Measurements from ENCODE around the gene LRMDA.

Gene LRMDA

DNA sequence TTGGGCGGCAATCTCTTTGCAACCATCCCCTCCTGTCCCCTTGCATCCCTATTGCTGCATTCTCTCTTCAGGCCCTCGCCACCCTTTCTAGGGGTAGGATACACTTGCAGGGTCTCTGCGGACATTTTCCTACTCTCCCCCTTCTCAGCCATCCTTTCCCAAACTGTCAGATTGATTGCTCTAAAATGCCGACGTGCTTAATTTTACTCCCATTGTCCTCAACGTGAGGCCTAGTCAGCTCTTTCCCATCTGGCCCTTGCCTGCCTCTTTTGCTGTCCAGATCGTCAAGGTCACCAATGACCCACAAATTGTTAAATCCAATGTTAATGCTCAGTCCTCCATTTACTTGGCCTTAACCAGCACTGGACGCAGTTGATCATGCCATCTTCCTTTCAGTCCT is 12.7 kb upstream of the LRMDA start:
- in situ Hi-C loops (cut with MboI; ENCODE audit: low sequenced_read_pairs), result no loop called here

DNA sequence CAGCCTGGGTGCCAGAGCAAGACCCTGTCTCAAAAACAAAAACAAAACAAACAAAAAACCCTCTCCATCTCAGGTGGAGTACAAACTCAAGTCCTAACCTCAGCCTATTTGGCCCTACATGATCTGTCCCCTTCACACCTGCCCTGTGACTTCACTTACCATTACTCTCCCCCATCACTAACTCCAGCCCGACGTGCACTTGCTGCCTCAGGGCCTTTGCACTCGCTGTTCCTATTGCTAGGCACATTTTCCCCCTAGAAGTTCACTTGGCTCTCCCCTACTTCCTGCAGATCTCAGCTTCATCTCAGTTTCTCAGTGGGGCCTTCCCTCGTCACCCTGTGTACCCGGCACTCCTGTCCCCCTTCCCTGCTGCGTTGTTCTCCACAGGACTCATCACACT is 8.5 kb upstream of the LRMDA start:
- in situ Hi-C loops (cut with MboI; ENCODE audit: low sequenced_read_pairs), result no loop called here

DNA sequence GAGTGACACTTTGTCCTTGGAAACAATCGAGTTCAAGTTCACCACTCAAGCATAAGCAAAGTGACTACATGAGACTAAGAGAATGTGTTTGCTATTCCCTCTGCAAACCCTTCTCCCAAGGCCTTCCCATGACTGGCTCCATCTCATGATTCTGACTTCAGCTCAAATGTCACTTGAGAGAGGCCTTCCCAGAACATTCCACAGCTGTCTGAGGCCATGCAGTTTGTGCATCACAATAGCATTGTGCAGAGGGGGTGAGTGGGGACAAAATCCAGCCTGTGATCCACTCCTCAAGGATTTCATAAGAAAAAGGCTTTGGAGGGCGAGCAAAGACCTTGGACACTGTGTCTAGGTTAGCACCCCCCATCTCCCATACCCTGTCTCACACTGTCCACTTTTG is 6.9 kb upstream of the LRMDA start:
- in situ Hi-C loops (cut with MboI; ENCODE audit: low sequenced_read_pairs), result no loop called here

DNA sequence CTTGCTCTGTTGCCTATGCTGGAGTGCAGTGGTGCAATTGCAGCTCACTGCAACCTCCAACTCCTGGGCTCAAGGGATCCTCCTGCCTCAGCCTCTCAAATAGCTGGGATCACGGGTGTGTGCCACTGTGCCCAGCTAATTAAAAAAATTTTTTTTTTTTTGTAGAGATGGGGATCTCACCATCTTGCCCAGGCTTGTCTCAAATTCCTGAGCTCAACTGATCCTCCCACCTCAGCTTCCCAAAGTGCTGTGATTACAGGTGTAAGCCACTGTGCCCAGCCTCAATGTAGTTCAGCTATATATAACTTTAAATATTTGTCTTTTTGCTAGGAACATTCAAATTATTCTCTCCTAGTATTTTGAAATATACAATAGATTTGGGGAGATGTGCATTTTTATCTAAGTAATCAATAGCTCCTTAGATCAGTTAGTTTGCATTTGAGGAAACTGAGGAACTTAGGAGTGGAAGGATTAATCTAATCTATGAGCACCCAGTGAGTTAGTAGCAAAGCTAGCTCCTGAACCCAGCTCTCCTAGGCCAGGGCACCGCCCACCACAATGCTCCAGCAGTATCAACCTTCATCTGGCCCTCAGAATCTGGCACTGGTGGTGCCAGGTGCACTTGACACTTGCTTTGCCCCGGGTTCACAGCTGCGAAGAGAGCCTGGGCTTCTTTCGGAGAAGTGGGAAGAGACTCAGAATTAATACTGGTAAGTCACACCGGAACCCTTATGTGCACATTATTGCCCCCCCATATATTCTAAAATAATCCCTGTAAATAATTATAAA is 5.9 kb upstream of the LRMDA start:
- in situ Hi-C loops (cut with MboI; ENCODE audit: low sequenced_read_pairs), result no loop called here

DNA sequence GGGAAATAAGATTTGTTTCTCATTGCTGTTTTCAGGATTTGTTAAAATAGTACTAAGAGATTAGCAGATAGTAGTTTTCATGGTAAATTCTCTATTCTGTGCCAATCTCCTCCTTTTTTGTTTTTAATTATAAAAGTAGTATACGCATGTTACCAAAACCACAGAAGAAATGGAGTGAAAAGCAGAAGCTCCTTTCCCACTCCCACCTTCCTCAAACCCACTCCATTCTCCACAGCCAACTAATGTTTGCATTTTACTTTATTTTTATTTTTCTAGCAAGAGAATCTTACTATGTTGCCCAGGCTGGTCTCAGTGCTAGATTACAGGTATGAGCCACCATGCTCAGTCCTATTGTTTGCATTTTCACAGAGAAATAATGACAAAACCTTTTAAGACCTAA is 4.5 kb upstream of the LRMDA start:
- in situ Hi-C loops (cut with MboI; ENCODE audit: low sequenced_read_pairs), result no loop called here

DNA sequence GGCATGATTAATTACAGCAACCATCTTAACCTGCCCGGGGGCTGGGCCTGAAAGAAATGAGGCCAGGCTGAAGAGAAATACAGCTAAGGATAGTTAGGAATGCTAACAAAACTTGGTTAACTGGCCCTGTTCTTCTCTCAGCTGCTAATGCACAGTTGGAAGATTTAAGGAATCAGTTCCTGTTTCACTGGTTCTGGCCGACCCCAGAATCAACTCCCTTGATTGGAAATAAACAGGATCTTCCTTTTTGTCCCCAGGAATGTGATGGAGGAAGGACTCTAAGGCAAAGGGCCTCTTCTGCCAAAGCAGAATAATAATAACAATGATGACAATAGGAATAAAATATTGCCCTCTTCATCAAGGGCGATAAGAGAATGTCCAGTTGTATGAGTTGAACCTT is 3.5 kb upstream of the LRMDA start:
- in situ Hi-C loops (cut with MboI; ENCODE audit: low sequenced_read_pairs), result no loop called here

DNA sequence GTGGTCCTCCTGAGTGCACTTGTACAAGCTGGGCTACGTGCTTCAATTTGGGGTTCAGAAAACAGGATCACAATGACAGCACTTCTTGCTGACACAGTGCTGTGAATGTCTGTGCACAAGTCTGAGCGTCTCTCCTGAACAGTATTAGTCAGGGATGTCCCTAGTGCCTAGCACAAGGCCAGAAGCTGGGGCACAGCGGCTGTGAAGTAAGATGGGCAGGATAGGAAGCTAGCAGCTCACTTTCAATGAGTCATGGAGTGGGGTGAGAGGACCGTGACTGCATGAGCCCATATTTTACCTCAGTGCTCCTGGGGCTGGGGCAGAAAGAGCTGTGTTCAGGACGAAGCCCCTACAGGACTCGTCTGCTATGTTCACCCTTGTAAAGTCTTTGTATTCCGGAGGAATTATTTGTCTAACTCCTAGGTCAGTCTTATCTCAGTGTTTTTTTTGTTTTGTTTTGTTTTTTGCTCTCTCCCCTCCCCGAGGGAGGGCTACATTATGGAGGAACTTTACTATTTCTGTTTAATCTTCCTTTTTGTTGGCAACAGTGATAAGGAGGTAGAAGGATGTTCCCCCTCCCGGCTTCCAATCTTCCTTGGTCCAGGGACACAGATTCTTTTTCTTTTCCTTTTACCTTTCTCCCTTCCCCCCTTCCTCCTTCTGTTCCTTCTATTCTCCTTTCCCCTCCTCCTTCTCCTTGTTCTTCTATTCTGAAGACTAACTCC is 2.8 kb upstream of the LRMDA start:
- in situ Hi-C loops (cut with MboI; ENCODE audit: low sequenced_read_pairs), result no loop called here

DNA sequence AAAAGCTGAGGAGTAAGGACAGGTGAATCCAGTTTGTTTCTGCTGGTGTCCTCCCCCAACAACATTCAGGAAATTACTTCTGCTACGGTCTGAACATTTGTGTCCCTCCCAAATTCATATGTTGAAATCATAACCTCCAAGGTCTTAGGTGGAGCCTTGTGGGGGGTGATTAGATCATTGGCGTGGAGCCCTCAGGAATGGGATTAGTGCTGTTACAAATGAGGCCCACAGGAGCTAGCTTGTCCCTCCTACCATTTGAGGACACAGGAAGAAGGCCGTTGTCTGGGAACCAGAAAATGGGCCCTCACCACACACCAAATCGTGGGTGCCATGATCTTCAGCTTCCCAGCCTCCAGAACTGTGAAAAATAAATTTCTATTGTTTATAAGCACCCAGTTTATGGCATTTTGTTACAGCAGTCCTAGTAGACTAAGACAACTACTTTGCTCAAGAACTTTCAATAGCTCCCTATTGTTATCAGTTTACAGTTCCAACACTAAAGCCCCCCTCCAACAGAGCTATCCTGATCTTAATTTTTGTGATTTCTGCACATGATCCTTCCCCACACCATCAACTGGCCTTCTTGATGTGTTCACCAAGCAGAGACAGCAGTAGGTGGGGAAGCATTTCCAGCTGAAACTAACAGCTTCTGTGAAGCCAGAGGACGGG is 2.1 kb upstream of the LRMDA start:
- in situ Hi-C loops (cut with MboI; ENCODE audit: low sequenced_read_pairs), result no loop called here

DNA sequence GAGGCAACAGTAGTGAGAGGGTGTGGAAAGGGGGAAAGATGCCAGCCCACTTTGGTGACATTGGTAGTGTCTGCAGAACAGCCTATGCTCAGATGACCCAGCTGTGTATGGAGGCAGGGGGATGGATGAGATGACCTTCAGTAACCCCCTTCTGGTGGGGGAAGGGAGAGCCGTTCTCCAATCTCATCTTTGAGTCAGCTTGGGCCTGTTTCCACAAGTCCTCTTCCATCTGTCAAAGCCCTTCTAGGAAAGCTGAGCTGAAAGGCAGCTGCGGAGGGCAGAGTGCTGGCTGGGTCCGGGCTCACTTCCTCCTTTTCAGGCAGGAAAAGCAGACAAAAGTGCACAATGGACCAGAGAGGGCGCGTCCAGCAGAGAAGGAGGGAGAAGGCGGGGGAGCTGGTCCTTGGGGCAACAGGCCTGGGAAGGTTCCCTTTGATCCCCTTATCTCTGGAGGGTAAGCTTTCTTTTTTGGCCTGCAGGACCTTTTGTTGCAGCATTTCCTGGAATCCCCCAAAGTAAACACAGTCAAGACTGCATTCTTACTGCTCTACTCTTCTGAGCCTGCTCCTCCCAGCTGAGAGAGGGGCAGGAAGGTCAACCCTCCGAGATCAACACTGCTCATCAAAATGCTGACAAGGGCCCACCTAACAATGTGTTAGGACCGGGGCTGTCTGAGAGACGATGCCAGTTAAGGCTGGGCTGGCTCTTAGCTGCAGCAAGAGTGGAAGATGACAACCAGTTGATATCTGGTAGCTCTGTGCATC is 1.2 kb upstream of the LRMDA start:
- in situ Hi-C loops (cut with MboI; ENCODE audit: low sequenced_read_pairs), result no loop called here

DNA sequence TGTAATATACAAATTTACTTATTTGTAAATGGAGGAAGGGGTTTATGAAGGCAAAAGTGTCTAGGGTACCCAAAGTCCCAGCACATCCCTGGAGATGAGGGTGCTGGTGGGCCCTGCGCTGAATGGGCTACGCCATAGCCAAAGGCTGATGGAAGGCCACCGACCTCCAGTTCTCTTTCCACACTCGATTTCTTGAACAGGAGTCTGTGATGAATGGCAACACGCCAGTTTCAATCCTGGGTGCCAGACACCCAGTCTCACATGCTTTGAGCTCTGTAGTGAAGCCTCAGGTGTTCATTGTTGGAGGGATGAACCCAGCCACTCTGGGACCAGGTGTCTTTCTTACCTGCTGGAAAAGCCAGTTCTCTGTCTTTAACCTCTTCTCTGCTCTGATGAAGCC is 752 bp downstream of the LRMDA start:
- in situ Hi-C loops (cut with MboI; ENCODE audit: low sequenced_read_pairs), result no loop called here

DNA sequence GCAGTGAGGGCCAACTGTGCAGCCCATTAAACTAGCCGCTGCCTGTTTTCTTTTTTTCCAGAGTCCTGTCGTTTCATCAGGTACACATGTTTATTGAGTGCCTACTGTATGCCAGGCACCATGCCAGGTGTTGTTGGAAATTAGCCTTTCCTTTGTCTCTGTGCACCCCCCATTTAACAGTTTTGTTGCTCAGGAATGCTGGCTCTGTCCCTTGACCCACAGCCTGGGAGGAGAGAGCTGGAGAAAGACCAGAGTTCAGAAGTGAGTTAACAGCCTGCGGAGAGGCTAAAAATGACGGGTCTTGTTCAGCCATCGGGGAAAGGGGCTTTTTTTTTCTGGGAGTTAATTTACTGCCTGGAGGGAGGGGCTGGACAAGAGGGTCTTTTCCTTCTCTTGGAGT is 1.3 kb downstream of the LRMDA start:
- in situ Hi-C loops (cut with MboI; ENCODE audit: low sequenced_read_pairs), result no loop called here

DNA sequence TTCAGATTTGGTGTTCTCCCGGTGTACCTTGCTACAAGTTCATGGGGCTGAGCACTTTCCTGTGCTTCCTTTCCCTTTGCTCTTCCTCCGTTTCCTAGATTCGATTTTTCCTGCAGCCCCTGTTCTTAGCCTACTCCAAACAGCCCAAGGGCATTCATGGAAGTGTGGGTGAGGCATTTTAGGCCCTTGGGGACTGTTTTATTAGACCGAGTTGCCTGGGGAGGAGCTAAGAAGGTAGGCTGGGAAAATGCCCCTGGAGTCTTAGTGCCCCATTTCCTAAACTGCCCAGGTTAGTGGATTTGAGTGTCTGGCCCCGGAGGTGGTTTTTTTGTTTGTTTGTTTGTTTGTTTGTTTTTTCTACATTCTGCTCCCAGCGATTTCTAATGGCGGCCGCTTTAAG is 1.8 kb downstream of the LRMDA start:
- in situ Hi-C loops (cut with MboI; ENCODE audit: low sequenced_read_pairs), result no loop called here

DNA sequence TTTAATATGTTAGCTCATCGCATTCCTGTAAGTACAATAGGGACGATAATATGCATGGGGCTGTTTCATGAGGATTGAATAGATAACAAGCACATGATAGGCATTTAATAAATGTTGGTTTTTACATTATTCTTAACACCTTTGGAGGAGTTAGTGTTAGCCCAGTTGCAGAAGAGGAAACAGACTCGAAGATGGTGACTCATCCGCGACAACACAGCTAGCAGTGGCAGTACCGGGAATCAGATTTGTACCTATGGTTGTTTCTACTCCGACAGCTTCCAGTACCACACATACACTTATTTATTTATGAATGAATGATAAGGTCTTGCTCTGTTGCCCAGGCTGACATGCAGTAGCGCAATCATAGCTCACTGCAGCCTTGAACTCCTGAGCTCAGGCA is 2.9 kb downstream of the LRMDA start:
- in situ Hi-C loops (cut with MboI; ENCODE audit: low sequenced_read_pairs), result no loop called here

DNA sequence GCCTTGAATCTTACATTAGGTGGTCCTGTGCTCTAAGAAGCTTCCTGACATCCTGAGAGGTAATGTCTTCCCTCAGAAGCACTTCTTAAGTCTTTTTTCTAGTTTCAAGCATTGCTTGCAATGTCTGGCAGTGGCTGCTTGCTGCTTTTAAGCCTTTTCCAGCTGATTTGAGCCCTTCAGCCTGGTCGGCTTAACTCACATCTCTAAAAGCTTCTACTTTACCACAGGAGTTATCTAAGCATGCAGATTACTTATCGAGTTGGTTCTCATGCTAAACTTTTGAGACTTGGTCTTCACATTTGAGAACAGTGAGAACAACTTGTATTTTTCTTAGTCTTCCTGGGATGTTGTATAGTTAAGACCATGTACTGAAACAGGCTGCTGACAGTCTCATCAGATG is 3.9 kb downstream of the LRMDA start:
- in situ Hi-C loops (cut with MboI; ENCODE audit: low sequenced_read_pairs), result no loop called here

DNA sequence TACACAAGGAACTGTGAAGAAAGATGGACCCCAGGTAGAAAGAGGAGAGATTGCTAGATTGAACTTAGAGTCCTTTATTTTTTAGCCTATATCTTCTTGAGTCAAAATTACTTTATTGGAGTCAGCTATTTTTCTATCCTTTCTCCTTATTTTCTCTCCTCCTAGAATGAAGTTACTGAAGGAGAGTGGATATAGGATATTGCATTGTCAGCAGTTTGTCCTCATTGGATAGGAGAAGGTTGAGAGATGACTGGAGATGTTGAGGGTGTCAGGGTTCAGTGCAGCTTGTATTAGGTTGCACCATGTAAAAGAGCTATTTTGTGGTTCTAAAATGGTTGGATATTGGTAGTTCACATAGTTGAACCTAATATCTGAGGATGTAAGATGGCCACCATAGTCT is 5.5 kb downstream of the LRMDA start:
- in situ Hi-C loops (cut with MboI; ENCODE audit: low sequenced_read_pairs), result no loop called here

DNA sequence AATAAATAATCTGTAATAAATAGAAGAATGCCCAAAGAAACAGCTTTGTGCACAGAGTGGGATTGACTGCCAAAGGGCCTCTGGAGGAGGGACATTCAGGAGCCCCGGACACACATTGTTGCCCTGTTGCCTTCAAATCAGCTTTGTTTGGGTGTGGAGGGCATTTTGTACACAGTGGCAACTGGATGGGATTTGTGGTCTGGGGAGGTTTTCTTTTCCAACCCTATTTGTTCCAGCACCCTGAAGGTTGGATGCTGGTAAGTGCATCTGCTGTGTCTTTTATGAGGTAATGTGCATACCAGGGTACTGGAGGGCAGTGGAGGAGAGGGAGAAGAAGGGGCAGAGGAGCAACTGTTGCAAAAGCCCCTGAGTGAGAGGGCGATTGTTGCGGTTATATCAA is 6.3 kb downstream of the LRMDA start:
- in situ Hi-C loops (cut with MboI; ENCODE audit: low sequenced_read_pairs), result no loop called here

DNA sequence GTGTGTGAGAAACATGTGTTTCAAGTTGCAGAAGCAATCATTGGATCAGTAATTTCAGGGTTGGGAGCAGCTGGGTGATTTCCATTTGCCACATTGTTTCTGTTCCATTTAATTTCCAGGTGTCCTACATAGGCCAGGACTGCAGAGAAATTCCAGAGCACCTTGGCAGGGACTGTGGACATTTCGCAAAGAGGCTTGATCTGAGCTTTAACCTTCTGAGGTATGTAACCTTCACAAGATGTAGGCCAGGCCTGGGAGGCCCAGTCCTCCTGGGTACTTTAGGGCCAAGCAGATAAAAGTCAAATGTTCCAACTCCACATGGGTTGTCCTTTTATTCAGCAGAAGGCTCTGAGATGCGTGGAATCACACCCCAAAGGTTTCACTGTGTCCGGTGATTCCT is 6.9 kb downstream of the LRMDA start:
- in situ Hi-C loops (cut with MboI; ENCODE audit: low sequenced_read_pairs), result no loop called here

DNA sequence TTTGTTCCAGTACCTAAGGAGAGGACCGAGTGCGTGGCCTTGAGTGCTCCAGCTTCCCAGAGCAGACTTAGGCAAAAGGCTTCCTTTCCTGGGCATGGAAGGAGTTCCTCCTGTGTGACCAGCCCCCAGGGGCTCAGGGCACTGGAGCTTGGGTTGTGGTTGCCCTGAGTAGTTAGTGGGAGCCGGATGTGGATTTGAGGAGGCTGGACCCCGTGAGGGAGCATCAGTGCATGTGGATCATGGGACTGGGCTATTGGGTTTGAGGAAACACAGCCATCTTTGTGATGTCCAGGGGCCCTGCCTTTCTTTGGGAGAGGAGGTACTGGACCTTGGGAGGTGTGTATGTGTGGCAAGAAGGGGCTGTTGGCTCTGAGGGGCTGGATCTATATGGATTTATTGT is 8.4 kb downstream of the LRMDA start:
- in situ Hi-C loops (cut with MboI; ENCODE audit: low sequenced_read_pairs), result no loop called here

DNA sequence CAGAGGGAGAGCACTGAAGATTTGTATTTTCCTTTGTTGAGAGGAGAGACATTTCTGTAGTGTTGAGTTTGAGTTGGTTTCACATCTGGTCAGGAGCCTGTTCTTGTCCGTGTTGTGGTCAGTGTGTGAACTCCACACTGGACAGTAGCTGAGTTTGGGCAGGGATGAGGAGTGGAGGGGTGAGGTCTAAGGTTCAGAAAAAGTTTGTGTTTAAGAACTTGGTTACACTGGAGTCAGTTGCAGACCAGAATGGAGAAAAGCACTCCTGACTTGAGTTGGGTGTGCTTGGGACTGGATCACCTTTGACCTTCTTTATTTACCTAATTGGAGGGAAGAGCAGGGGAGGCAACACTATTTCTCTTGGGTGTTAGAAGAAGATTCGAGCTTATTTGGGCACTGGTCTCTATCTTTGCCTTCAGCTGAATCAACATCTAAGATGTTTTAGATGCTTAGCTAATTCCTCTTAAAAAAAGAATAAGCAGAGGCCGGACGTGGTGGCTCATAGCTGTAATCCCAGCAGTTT is 8.9 kb downstream of the LRMDA start:
- in situ Hi-C loops (cut with MboI; ENCODE audit: low sequenced_read_pairs), result no loop called here

DNA sequence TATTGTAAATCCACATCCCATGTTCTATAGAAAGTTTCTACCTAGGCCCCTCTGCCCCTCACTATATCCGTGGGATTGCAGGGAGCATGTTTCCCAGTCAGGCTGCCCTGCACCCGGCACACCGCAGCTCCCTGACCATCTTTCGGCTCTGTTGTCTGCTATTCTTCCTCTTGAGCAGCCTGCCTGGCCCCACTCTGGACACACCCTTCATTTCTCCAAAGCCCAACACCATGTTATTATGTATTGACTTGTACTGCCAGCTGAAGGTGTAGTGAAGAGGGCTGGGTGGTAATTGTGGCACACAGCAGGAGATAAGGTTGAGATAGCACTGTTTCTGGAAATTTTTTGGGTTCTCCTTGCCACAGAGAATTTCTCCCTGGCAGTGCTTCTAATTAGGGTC is 9.8 kb downstream of the LRMDA start:
- in situ Hi-C loops (cut with MboI; ENCODE audit: low sequenced_read_pairs), result no loop called here

DNA sequence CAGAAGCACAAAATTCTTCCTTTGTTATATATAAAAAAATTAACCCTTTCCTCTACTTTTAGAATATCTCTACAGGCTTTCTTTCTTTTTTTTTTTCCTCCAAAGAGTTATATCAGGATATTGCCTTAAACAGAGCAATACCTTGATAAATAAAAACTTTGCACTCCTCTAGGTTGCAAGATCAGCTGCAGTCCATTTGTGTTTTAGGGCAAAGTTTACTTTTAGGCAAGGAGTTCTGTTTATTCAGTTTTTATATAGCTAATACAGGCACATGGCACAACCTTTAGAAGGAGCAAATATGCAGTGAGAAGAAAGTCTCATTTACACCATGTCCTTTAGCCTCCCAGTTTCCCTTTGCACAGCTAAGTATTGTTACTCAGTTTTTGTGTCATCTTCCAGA is 10.3 kb downstream of the LRMDA start:
- in situ Hi-C loops (cut with MboI; ENCODE audit: low sequenced_read_pairs), result no loop called here
